HepG2 (cell line): Measurements from ENCODE around the gene HCK. TPM values are rescaled to one million over a fixed set of nuclear protein-coding genes. Genes with fewer than 3 reads are reported as not detected.
A peak's percentile ranks its signal among the peaks of the same experiment; 100 is the strongest.

Experiments
- FOXO1 ChIP-seq: sonication (generic); formaldehyde crosslinking; IDR thresholded peaks from 2 replicates; pipeline ENCODE4 v1.4.0; 2020; ENCODE audit warnings: missing genetic modification reagents
- polyA plus RNA-seq, 8 experiments: library from polyadenylated mRNA; depleted of rRNA in 3 of 8; stranded (reverse) in 7 of 8; unstranded in 1 of 8; fragments of >200 nt; fragmentation: Illumina TruSeq in 4 of 8; extraction: Trizol in 4 of 8; gene quantifications; 2 replicates each; pipeline versions ENCODE4 v1.2.1 to v1.2.3, GENCODE V29; 2011 to 2016; ENCODE audit warnings: low read depth in 4 of 8, missing spikeins in 1 of 8, mixed read lengths in 1 of 8; ENCODE audit not compliant: insufficient read depth in 1 of 8
- small RNA-seq, 3 experiments: library from RNA; depleted of rRNA; stranded (forward); fragments of <200 nt; gene quantifications; one replicate each; pipeline ENCODE3, GENCODE V24; 2012; ENCODE audit warnings: low read depth in 2 of 3, low replicate concordance in 1 of 3; ENCODE audit not compliant: insufficient read length in 3 of 3, insufficient read depth in 2 of 3
- total RNA-seq, 5 experiments: library from RNA; depleted of rRNA; stranded (reverse); fragments of >200 nt; fragmentation: Illumina TruSeq; extraction: Trizol; gene quantifications; 2 replicates each; pipeline ENCODE4 v1.2.3, GENCODE V29; 2016; ENCODE audit warnings: low read depth in 1 of 5
- TF ChIP-seq, protein P1 (sequence below): sonication (generic); formaldehyde crosslinking; conservative IDR thresholded peaks from 2 replicates; pipeline ENCODE4 v1.8.0; 2022; ENCODE audit warnings: low read depth, missing genetic modification reagents
- TF ChIP-seq, protein P2 (sequence below): sonication (generic); formaldehyde crosslinking; IDR thresholded peaks from 2 replicates; pipeline ENCODE4 v1.8.1; 2022; ENCODE audit warnings: low read depth, mild to moderate bottlenecking, missing genetic modification reagents
- TF ChIP-seq, protein P3 (sequence below): IDR thresholded peaks from 2 replicates; pipeline ENCODE4 v1.6.1; 2012; ENCODE audit warnings: low read depth, low read length, improper control_type of control experiment
- TF ChIP-seq, protein P4 (sequence below): sonication (generic); formaldehyde crosslinking; IDR thresholded peaks from 2 replicates; pipeline ENCODE4 v1.5.1; 2020; ENCODE audit warnings: mild to moderate bottlenecking, missing genetic modification reagents, moderate library complexity

HCK gene
- total and polyA plus RNA-seq, 2 of the 13 experiments (the other 11 are each of a cell fraction or from before 2014, with no cell fraction given): 0.04 TPM; not detected in 1

GRCh38 chr20:32150291-32150848 is 98.3 kb downstream of the HCK start (continued):
- TF ChIP-seq, protein P1, sequence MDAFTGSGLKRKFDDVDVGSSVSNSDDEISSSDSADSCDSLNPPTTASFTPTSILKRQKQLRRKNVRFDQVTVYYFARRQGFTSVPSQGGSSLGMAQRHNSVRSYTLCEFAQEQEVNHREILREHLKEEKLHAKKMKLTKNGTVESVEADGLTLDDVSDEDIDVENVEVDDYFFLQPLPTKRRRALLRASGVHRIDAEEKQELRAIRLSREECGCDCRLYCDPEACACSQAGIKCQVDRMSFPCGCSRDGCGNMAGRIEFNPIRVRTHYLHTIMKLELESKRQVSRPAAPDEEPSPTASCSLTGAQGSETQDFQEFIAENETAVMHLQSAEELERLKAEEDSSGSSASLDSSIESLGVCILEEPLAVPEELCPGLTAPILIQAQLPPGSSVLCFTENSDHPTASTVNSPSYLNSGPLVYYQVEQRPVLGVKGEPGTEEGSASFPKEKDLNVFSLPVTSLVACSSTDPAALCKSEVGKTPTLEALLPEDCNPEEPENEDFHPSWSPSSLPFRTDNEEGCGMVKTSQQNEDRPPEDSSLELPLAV: no peak
- 0 out of 2 replicates have a peak, but pooled peaks have one; percentile 8 for TF ChIP-seq FOXO1
- TF ChIP-seq, protein P2, sequence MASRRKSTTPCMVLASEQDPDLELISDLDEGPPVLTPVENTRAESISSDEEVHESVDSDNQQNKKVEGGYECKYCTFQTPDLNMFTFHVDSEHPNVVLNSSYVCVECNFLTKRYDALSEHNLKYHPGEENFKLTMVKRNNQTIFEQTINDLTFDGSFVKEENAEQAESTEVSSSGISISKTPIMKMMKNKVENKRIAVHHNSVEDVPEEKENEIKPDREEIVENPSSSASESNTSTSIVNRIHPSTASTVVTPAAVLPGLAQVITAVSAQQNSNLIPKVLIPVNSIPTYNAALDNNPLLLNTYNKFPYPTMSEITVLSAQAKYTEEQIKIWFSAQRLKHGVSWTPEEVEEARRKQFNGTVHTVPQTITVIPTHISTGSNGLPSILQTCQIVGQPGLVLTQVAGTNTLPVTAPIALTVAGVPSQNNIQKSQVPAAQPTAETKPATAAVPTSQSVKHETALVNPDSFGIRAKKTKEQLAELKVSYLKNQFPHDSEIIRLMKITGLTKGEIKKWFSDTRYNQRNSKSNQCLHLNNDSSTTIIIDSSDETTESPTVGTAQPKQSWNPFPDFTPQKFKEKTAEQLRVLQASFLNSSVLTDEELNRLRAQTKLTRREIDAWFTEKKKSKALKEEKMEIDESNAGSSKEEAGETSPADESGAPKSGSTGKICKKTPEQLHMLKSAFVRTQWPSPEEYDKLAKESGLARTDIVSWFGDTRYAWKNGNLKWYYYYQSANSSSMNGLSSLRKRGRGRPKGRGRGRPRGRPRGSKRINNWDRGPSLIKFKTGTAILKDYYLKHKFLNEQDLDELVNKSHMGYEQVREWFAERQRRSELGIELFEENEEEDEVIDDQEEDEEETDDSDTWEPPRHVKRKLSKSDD: no peak
- TF ChIP-seq, protein P3, sequence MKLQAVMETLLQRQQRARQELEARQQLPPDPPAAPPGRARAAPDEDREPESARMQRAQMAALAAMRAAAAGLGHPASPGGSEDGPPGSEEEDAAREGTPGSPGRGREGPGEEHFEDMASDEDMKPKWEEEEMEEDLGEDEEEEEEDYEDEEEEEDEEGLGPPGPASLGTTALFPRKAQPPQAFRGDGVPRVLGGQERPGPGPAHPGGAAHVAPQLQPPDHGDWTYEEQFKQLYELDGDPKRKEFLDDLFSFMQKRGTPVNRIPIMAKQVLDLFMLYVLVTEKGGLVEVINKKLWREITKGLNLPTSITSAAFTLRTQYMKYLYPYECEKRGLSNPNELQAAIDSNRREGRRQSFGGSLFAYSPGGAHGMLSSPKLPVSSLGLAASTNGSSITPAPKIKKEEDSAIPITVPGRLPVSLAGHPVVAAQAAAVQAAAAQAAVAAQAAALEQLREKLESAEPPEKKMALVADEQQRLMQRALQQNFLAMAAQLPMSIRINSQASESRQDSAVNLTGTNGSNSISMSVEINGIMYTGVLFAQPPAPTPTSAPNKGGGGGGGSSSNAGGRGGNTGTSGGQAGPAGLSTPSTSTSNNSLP: no peak
- TF ChIP-seq, protein P4, sequence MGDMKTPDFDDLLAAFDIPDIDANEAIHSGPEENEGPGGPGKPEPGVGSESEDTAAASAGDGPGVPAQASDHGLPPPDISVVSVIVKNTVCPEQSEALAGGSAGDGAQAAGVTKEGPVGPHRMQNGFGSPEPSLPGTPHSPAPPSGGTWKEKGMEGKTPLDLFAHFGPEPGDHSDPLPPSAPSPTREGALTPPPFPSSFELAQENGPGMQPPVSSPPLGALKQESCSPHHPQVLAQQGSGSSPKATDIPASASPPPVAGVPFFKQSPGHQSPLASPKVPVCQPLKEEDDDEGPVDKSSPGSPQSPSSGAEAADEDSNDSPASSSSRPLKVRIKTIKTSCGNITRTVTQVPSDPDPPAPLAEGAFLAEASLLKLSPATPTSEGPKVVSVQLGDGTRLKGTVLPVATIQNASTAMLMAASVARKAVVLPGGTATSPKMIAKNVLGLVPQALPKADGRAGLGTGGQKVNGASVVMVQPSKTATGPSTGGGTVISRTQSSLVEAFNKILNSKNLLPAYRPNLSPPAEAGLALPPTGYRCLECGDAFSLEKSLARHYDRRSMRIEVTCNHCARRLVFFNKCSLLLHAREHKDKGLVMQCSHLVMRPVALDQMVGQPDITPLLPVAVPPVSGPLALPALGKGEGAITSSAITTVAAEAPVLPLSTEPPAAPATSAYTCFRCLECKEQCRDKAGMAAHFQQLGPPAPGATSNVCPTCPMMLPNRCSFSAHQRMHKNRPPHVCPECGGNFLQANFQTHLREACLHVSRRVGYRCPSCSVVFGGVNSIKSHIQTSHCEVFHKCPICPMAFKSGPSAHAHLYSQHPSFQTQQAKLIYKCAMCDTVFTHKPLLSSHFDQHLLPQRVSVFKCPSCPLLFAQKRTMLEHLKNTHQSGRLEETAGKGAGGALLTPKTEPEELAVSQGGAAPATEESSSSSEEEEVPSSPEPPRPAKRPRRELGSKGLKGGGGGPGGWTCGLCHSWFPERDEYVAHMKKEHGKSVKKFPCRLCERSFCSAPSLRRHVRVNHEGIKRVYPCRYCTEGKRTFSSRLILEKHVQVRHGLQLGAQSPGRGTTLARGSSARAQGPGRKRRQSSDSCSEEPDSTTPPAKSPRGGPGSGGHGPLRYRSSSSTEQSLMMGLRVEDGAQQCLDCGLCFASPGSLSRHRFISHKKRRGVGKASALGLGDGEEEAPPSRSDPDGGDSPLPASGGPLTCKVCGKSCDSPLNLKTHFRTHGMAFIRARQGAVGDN (CRISPR knock-in tag): 0 out of 2 replicates have a peak, but pooled peaks have one; percentile 13

Small RNA genes within 50 kb of the gene (small RNA-seq; reads per million reads assigned to genes)
- gene RNA5SP481 (0 reads per million in 3 experiments), gene RNA5SP482 (0 reads per million in 3 experiments)

Other genes starting within 250 kb of the HCK start
- gene MYLK2, start 232.9 kb upstream of the HCK start, total RNA-seq (2016; rRNA removed; fragmentation: Illumina TruSeq; extraction: Trizol): 0.27 TPM in 1 of 2 replicates, not detected in the other
- 0.04 TPM in 1 of 2 replicates, not detected in the other for gene MYLK2, start 232.9 kb upstream of the HCK start, polyA plus RNA-seq (2011; rRNA removed)
- not detected in 2 replicates for gene FOXS1, start 206.6 kb upstream of the HCK start, total RNA-seq (2016; rRNA removed; fragmentation: Illumina TruSeq; extraction: Trizol)
- not detected in 2 replicates for gene FOXS1, start 206.6 kb upstream of the HCK start, polyA plus RNA-seq (2011; rRNA removed)
- gene DUSP15, start 181.7 kb upstream of the HCK start, total RNA-seq (2016; rRNA removed; fragmentation: Illumina TruSeq; extraction: Trizol): 0.18 and 0.93 TPM in 2 replicates
- 0.17 and 0.46 TPM in 2 replicates for gene DUSP15, start 181.7 kb upstream of the HCK start, polyA plus RNA-seq (2011; rRNA removed)
- not detected in 2 replicates for gene TTLL9, start 181.6 kb upstream of the HCK start, total RNA-seq (2016; rRNA removed; fragmentation: Illumina TruSeq; extraction: Trizol)
- 0.05 TPM in 1 of 2 replicates, not detected in the other for gene TTLL9, start 181.6 kb upstream of the HCK start, polyA plus RNA-seq (2011; rRNA removed)
- 16.6 and 22.1 TPM in 2 replicates for gene PDRG1, start 100.2 kb upstream of the HCK start, total RNA-seq (2016; rRNA removed; fragmentation: Illumina TruSeq; extraction: Trizol)
- gene PDRG1, start 100.2 kb upstream of the HCK start, polyA plus RNA-seq (2011; rRNA removed): 18.0 and 20.2 TPM in 2 replicates
- gene XKR7, start 84.1 kb upstream of the HCK start, total RNA-seq (2016; rRNA removed; fragmentation: Illumina TruSeq; extraction: Trizol): not detected in 2 replicates
- not detected in 2 replicates for gene XKR7, start 84.1 kb upstream of the HCK start, polyA plus RNA-seq (2011; rRNA removed)
- gene CCM2L, start 41.8 kb upstream of the HCK start, total RNA-seq (2016; rRNA removed; fragmentation: Illumina TruSeq; extraction: Trizol): 0.15 TPM in 1 of 2 replicates, not detected in the other
- not detected in 2 replicates for gene CCM2L, start 41.8 kb upstream of the HCK start, polyA plus RNA-seq (2011; rRNA removed)
- 30.3 and 53.5 TPM in 2 replicates for gene TM9SF4, start 57.5 kb downstream of the HCK start, total RNA-seq (2016; rRNA removed; fragmentation: Illumina TruSeq; extraction: Trizol)
- 171 and 183 TPM in 2 replicates for gene TM9SF4, start 57.5 kb downstream of the HCK start, polyA plus RNA-seq (2011; rRNA removed)
- 15.3 and 26.5 TPM in 2 replicates for gene PLAGL2, start 155.5 kb downstream of the HCK start, total RNA-seq (2016; rRNA removed; fragmentation: Illumina TruSeq; extraction: Trizol)
- gene PLAGL2, start 155.5 kb downstream of the HCK start, polyA plus RNA-seq (2011; rRNA removed): 14.9 and 15.2 TPM in 2 replicates
- 30.2 and 58.3 TPM in 2 replicates for gene POFUT1, start 155.6 kb downstream of the HCK start, total RNA-seq (2016; rRNA removed; fragmentation: Illumina TruSeq; extraction: Trizol)
- 35.5 and 41.6 TPM in 2 replicates for gene POFUT1, start 155.6 kb downstream of the HCK start, polyA plus RNA-seq (2011; rRNA removed)
- 28.8 and 36.4 TPM in 2 replicates for gene KIF3B, start 225.4 kb downstream of the HCK start, total RNA-seq (2016; rRNA removed; fragmentation: Illumina TruSeq; extraction: Trizol)
- gene KIF3B, start 225.4 kb downstream of the HCK start, polyA plus RNA-seq (2011; rRNA removed): 20.2 and 23.6 TPM in 2 replicates